Measurements from ENCODE around the gene YBX1. TPM values are rescaled to one million over a fixed set of nuclear protein-coding genes. Genes with fewer than 3 reads are reported as not detected.
A peak's percentile ranks its signal among the peaks of the same experiment; 100 is the strongest.

YBX1 gene
- total RNA-seq, 2 experiments from 2014 or later = 1,417 to 1,447 TPM

GRCh38 chr1:42657981-42658876, 24.0 kb upstream of the YBX1 start, which contains the start of gene PPIH:
Gene PPIH (plus strand): TSS chr1:42658423. CDS start chr1:42658447, 24 bp downstream.
- ChIA-PET POLR2A (interaction anchor here (0.6 to 2.4 kb wide), 14 partner anchors 8 to 808 kb away, joined by 3 to 47 read pairs (median 3); partner anchors contain the start of genes P3H1 and YBX1), CTCF (interaction anchor here (1.1 to 1.9 kb wide), 6 partner anchors 25 to 415 kb away, joined by 3 to 8 read pairs (median 4); partner anchors contain the start of gene CCDC30)
- no peaks in the 10 kb centered on the region for H3K27me3 Mint-ChIP-seq
- intact Hi-C loops (cut with micrococcal nuclease) = no loop called here
- H3K4me3 Mint-ChIP-seq = peak within 1 kb of the TSS; percentile 90
- peaks cover 32% of the 10 kb centered on the region for H3K4me1 Mint-ChIP-seq (ENCODE audit: low read depth)
- ATAC-seq (peak; percentile 98), DNase-seq (peak; percentile 97)
- peaks cover 38% of the 10 kb centered on the region for H3K36me3 Mint-ChIP-seq (ENCODE audit: low read depth)
- peak within 1 kb of the TSS; percentile 98 for H3K27ac Mint-ChIP-seq
- peak; percentile 24 for TF ChIP-seq CTCF (IDR thresholded peaks at IDR 0.05)
- H3K9me3 Mint-ChIP-seq = no peaks in the 10 kb centered on the region

GRCh38 chr1:42658877-42659337, 23.3 kb upstream of the YBX1 start:
- peak overlapping the region; percentile 90 for H3K4me3 Mint-ChIP-seq
- H3K4me1 Mint-ChIP-seq (ENCODE audit: low read depth) = peaks cover 32% of the 10 kb centered on the region
- no peaks in the 10 kb centered on the region for H3K9me3 Mint-ChIP-seq
- H3K27me3 Mint-ChIP-seq = no peaks in the 10 kb centered on the region
- ChIA-PET POLR2A (interaction anchor here (1.0 to 2.4 kb wide), 3 partner anchors 23 to 157 kb away, joined by 3 to 47 read pairs (median 3); partner anchors contain the start of gene YBX1), CTCF (no interaction called here)
- DNase-seq (no peak), ATAC-seq (no peak)
- intact Hi-C loops (cut with micrococcal nuclease) = no loop called here
- H3K36me3 Mint-ChIP-seq (ENCODE audit: low read depth) = peaks cover 41% of the 10 kb centered on the region
- no peak for TF ChIP-seq CTCF (IDR thresholded peaks at IDR 0.05)
- H3K27ac Mint-ChIP-seq = peak overlapping the region; percentile 98

DNA sequence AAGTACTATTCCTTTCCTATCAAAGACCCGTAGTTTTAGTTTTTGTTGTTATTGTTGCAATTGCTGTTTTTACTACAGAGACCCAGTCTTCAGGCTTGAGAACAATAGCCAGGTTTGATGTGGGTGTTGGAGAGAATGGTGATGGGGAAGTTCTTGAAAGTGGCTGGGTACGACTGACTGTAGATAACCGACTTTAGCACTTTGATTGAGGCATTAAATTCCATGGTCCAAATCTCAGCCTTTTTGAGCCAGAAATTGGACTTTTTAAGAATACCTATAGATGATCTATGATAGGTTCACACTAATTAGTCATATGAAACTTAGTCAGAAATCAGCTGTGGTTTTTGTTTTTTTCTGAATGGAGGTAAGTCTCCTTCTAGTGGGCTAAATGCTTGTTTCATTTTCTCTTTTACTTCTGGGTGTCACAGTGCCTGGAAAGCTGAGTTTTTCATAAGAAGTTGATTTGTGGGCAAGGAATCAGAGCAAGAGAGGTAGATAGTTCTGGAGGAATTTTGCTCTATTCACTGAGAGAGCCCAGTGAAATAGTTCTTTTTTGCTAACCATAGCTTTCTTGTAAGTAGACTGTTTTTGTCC, 21.2 kb upstream of the YBX1 start:
- H3K27me3 Mint-ChIP-seq = no peaks in the 10 kb centered on the region
- TF ChIP-seq CTCF (IDR thresholded peaks at IDR 0.05) = no peak
- CTCF ChIA-PET = interaction anchor here (1.0 kb wide), 1 partner anchor 29 kb away, joined by 4 read pairs; no protein-coding TSS in a partner anchor
- H3K9me3 Mint-ChIP-seq = no peaks in the 10 kb centered on the region
- H3K36me3 Mint-ChIP-seq (ENCODE audit: low read depth) = peaks cover 55% of the 10 kb centered on the region
- POLR2A ChIA-PET = interaction anchor here (1.0 to 8.3 kb wide), 3 partner anchors 18 to 105 kb away, joined by 3 to 151 read pairs (median 6); partner anchors contain the start of genes P3H1 and YBX1
- no peak for DNase-seq
- ATAC-seq = peak; percentile 29
- peak overlapping the region; percentile 72 for H3K27ac Mint-ChIP-seq
- H3K4me1 Mint-ChIP-seq (ENCODE audit: low read depth) = peaks cover 32% of the 10 kb centered on the region
- intact Hi-C loops (cut with micrococcal nuclease) = no loop called here
- H3K4me3 Mint-ChIP-seq = peak overlapping the region; percentile 50

DNA sequence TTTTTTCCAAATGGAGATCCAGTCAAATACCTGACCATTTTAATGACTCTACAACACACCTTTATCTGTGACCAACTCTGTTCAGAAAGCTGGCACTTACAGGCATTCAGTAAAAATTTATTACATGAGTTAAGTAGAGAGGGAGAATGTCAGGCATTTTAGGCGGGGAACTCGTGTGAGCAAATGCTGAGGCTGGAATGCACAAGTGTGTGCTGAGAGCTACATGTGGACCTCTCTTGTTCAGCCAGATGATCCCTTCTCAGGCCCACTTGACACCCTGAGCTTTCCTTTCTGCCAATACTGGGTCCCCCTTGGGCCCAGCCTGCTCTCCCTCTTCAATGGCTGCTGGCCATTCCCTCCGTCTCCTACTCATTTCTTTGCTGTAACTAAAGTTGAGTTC, 12.3 kb upstream of the YBX1 start:
- Mint-ChIP-seq H3K36me3 (ENCODE audit: low read depth) (peaks cover 49% of the 10 kb centered on the region), H3K9me3 (no peaks in the 10 kb centered on the region), H3K4me3 (no peak overlapping the region), H3K27ac (no peak overlapping the region), H3K4me1 (ENCODE audit: low read depth) (no peaks in the 10 kb centered on the region), H3K27me3 (no peaks in the 10 kb centered on the region)
- POLR2A ChIA-PET = interaction anchor here (1.4 to 8.9 kb wide), 3 partner anchors 9 to 21 kb away, joined by 3 to 61 read pairs (median 13); partner anchors contain the start of gene YBX1
- CTCF ChIA-PET = interaction anchor here (1.4 kb wide), 1 partner anchor 326 kb away, joined by 3 read pairs; no protein-coding TSS in a partner anchor
- no peak for ATAC-seq
- intact Hi-C loops (cut with micrococcal nuclease) = no loop called here
- DNase-seq = no peak
- no peak for TF ChIP-seq CTCF (IDR thresholded peaks at IDR 0.05)
